HG03039 (cell line): Measurements from ENCODE around the gene HNRNPUL1.

Experiments
- ATAC-seq: cut with Tn5 transposase; IDR thresholded peaks from one replicate; pipeline ENCODE4 v1.9.1; 2021; ENCODE audit warnings: mild to moderate bottlenecking, moderate library complexity; ENCODE audit not compliant: unreplicated experiment

The HNRNPUL1 gene

GRCh38 chr19:41233748-41234240 lies 30.4 kb upstream of the HNRNPUL1 start:
- no peak for ATAC-seq

- ATAC-seq, result no peak
Measured at GRCh38 chr19:41234512-41235168, 29.5 kb upstream of the HNRNPUL1 start.

DNA sequence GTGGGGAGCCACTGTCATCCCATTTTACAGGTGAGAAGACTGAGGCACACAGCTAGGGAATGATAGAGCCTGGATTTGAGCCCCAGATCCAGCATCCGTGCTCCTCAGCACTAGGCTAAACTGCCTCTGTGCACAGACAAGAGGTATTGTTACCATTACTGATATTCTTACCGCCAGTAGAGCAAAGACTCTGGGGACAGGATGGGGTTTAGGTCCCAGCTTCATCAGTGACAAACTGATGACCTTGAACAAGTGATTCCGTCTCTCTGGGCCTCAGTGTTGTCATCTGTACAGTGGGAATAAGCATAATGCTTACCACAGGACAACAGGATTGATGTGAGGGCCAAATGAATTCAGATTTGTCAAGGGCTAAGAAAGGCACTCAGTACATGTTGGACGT lies 28.7 kb upstream of the HNRNPUL1 start:
- ATAC-seq, result no peak

DNA sequence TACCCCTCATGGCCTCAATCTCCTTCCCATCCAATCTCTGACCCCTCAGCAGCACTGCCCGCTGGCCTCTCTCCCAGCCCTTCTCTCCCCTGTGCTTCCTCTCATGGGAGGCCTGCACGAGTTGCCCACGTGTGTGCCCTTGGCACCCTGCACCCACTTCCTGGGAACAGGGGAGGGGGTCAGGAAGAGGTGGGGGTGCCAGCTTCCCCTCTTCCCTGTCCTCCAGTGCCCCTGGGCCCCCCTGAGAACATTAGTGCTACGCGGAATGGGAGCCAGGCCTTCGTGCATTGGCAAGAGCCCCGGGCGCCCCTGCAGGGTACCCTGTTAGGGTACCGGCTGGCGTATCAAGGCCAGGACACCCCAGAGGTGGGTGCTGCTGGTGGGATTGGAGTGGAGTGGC lies 25.9 kb upstream of the HNRNPUL1 start:
- no peak for ATAC-seq

GRCh38 chr19:41239363-41239762 lies 24.8 kb upstream of the HNRNPUL1 start:
- no peak for ATAC-seq

- no peak for ATAC-seq
Measured at GRCh38 chr19:41239961-41240574, 24.1 kb upstream of the HNRNPUL1 start.

DNA sequence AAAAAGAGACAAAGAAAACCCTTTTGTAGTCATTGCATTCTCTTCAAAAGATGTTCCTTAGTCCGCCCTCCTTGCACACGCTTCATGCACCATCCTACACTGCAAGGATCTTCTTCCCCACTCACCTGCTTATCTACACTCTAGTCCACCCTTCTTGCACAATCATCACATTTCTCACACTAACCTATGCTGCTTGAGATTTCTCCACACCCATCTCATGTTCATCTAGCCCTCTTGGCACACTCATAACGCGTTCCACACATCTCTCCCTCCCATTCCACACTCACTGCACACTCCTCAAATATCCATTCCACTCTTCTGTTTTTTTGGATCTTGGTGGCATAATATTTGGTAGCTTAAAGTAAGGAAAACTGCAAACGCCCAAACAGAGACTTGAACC lies 22.3 kb upstream of the HNRNPUL1 start:
- no peak for ATAC-seq

DNA sequence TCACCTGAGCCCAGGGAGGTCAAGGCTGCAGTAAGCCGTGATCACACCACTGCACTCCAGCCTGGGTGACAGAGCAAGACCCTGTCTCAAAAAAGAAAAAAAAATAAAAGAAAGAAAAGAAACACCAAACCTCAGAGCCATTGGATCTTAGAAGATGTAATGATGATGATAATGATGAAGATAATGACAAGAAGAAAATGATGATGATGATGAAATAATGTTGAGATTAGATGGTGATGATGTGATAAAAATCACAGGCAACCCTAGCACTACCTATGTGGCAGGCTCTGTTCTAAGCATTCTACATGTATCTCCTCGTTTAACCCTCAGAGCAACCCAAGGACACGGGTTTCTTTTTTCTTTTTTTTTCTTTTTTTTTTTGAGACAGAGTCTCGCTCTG lies 20.1 kb upstream of the HNRNPUL1 start:
- ATAC-seq, result no peak

DNA sequence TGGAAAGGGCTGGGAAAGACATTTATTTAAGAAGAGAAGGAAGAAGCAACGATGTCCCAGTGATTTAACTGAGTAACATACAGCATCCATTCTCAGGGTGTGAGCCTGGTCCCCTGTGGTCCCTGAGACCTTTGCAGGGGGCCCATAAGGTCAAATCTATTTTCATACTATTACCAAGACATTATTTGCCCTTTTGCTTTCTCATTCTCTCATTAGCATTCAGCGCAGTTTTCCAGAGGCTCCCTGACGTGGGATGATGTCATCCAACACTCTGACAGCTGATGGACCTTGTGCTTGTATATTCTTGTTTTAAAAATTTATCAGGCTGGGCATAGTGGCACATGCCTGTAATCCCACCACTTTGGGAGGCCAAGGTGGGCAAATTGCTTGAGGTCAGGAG lies 18.3 kb upstream of the HNRNPUL1 start:
- no peak for ATAC-seq

DNA sequence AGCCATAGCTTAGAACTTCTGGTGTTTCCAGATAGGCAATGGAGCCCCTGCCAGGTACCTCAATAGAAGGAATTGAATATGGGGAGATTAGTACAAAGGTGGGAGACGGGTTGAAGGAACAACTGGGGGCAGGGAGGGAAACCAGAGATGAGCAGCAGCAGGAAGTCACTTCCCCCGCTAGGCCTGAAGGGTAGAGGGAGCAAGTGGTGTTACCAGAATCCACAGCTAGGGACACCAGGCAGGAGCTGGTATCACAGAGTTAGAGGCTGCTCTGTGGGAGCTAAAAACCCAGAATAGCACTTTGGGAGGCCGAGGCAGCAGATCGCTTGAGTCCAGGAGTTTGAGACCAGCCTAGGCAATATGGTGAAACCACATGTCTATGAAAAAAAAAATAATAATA lies 15.3 kb upstream of the HNRNPUL1 start:
- ATAC-seq, result no peak

GRCh38 chr19:41249707-41250423 lies 14.3 kb upstream of the HNRNPUL1 start:
- no peak for ATAC-seq

DNA sequence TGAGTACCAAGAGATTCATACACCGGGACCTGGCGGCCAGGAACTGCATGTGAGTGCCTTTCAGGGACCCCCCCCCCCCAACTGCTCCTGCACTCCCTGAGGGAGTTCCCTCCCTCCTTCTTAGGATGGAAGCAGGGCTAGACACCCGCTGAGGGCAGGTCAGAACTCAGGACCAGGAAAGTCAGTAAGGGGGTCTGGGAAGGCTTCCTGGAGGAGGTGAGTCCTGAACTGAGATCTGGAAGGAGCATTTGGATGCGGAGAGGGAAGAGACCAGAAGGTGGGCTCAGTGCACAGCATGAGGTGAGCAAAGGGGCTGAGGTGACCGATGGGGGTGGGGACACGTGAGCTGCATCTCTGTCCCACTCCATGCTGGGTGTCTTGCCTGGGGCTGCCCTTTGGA lies 10.5 kb upstream of the HNRNPUL1 start:
- no peak for ATAC-seq

DNA sequence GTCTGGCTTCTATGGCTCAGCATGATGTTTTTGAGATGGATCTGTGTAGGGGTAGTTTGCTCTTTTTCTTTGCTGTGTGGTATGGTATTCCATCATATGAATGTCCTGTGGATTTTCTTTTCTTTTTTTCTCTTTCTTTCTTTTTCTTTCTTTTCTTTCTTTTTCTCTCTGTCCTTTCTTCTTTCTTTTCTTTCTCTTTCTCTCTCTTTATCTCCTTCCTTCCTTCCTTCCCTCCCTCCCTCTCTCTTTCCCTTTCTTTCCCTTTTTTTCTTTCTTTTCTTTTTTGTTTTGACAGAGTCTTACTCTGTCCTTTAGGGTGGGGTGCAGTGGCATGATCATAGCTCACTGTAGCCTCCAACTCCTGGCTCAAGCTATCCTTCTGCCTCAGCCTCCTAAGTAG lies 9.0 kb upstream of the HNRNPUL1 start:
- ATAC-seq, result no peak

GRCh38 chr19:41261474-41262190 lies 2.5 kb upstream of the HNRNPUL1 start:
- ATAC-seq, result no peak

GRCh38 chr19:41263042-41263849 lies 926 bp upstream of the HNRNPUL1 start:
- peak; percentile 9 for ATAC-seq

DNA sequence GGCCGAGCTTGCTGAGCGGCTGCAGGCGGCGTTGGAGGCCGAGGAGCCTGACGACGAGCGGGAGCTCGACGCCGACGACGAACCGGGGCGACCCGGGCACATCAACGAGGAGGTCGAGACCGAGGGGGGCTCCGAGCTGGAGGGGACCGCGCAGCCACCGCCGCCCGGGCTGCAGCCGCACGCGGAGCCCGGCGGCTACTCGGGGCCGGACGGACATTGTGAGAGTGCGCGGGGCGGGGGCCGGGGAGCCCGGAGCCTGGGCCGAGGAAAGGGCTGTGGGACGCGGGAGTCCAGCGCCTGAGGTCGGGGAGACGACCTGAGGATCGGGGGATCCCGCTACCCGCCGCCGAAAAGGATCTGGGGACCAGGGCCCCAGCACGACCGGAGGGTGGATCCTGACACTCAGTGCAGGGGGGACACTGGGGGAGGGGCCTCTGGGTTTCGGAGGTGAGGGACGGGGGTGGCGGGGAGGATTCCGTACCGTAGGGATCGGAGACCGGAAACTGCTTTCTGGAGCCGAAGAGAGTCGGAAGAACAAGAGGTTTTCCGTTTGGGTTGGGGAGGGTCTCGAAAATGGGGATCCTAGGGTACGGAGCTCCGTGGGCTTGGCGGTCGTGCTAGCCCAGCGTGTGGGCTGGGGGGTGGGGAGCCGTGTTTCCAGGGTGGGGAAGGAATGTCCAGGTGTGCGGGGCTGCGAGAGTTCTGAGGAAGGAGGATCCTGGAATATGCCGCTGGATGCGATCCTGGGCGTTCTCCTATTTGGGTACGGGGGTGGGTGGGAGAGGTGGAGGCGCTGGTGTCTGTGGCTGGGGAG lies 616 bp downstream of the HNRNPUL1 start:
- peak; percentile 1 for ATAC-seq

- no peak for ATAC-seq
Measured at GRCh38 chr19:41265395-41266153, 1.4 kb downstream of the HNRNPUL1 start.

DNA sequence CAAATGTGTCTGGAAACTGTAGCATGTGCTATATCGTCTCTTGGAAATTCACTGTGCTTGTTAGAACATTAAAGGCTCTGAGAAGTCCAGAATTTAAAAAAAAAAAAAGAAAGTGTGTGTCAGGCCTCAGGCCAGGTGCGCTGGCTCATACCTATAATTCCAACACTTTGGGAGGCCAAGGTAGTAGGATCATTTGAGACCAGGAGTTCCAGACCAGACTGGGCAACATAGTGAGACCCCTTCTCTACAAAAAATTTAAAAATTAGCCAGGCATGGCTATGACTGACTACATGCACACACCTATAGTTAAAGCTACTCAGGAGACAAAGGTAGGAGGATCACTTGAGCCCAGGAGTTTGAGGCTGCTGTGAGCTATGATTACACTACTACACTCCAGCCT lies 4.9 kb downstream of the HNRNPUL1 start:
- no peak for ATAC-seq

- no peak for ATAC-seq
Measured at GRCh38 chr19:41269571-41269970, 5.4 kb downstream of the HNRNPUL1 start.
